ENCODE measurements around the gene MYLK.

DNA sequence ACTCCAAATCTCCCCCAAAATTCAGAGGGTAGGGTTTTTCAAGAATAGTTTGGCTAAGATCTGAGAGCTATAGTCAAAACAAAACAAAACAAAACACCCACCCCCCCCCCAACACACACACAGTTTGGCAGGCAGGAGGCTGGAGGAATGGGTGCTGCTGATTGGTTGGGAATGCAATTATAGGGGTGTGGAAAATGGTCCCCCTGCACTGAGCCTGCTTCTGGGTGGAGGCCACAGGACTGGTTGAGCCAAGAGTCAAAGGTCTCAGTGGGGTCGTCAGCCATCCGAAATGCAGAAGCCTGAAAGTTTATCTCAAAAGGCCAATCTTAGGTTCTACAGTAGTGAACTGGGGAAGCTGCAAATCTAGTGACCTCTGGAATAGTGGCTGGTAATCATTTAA lies 296.7 kb downstream of the MYLK start:
- no peak for TF ChIP-seq CTCF (IDR thresholded peaks at IDR 0.05; ENCODE audit: low read length)
- TF ChIP-seq EZH2 (IDR thresholded peaks at IDR 0.05; ENCODE audit: borderline replicate concordance, low read length): no peak

Data from OCI-LY1 (cell line).